ENCODE results near the gene UBE2R2. TPM values are rescaled to one million over a fixed set of nuclear protein-coding genes. Genes with fewer than 3 reads are reported as not detected.
A peak's percentile ranks its signal among the peaks of the same experiment; 100 is the strongest.
"Not testable (repeated sequence)": the region's sequence is repeated elsewhere in the genome, so short reads cannot be mapped to it uniquely, and the experiment has no call there.

Gene UBE2R2
- total RNA-seq (10 to 100 TPM; 33.1 to 44.8 (median 36.2) TPM), polyA plus RNA-seq (10 to 100 TPM; 13.3 to 16.6 TPM)

- intact Hi-C loops (cut with DNase I) = loop anchor here in 1 of 3 donors (5.0 kb wide), 1 partner anchor 36 kb away; no protein-coding TSS in a partner anchor
- TF ChIP-seq CTCF (IDR thresholded peaks at IDR 0.05) = no peak
- no peaks in the 10 kb centered on the region for H3K27me3 ChIP-seq
- 3 to 4% methylated on average over 27 to 52 of the region's 66 CpGs for whole genome bisulfite sequencing, 2 donors
- DNase-seq (peak; percentile 91 to 95 (median 92)), ATAC-seq (peak; percentile 81 to 89 (median 84)), FAIRE-seq (no peak)
- peak within 1 kb of the TSS; percentile 66 to 93 (median 76) for H3K4me3 ChIP-seq
- peaks cover 6 to 39% (median 20%) of the 10 kb centered on the region in 3 donors for H3K4me1 ChIP-seq
- no peaks in the 10 kb centered on the region for H3K36me3 ChIP-seq
- H3K9me3 ChIP-seq = no peaks in the 10 kb centered on the region
- peak within 1 kb of the TSS; percentile 89 to 99 (median 96) for H3K27ac ChIP-seq
These were observed at the start of gene UBE2R2 for GRCh38 chr9:33816327-33817252. UBE2R2 (plus strand) TSS chr9:33817160; CDS start chr9:33817758, 598 bp downstream.

- H3K36me3 ChIP-seq; H3K27me3 ChIP-seq; intact Hi-C loops (cut with DNase I); H3K27ac ChIP-seq; FAIRE-seq; DNase-seq; H3K4me1 ChIP-seq; H3K9me3 ChIP-seq; H3K4me3 ChIP-seq: not testable (repeated sequence)
- peak in 1 of 4 donors; percentile 8 for ATAC-seq
- 83 to 90% methylated on average over 3 of the region's 3 CpGs for WGBS, 2 donors
These were observed 46.6 kb upstream of the UBE2R2 start for GRCh38 chr9:33770156-33770880.

- H3K27ac ChIP-seq; FAIRE-seq; H3K4me1 ChIP-seq; intact Hi-C loops (cut with DNase I); DNase-seq; H3K4me3 ChIP-seq; ATAC-seq; H3K9me3 ChIP-seq; H3K36me3 ChIP-seq; H3K27me3 ChIP-seq: not testable (repeated sequence)
These were observed 43.8 kb upstream of the UBE2R2 start for GRCh38 chr9:33773135-33773534.

GRCh38 chr9:33774074-33774659 lies 42.8 kb upstream of the UBE2R2 start:
- WGBS, 2 donors = 33 to 36% methylated on average over 5 of the region's 5 CpGs
- DNase-seq; H3K36me3 ChIP-seq; H3K9me3 ChIP-seq; intact Hi-C loops (cut with DNase I); H3K27me3 ChIP-seq; H3K4me3 ChIP-seq: not testable (repeated sequence)
- FAIRE-seq = peak; percentile 66
- Histone ChIP-seq H3K27ac (peak overlapping the region in 1 of 4 donors; percentile 37), H3K4me1 (peaks cover 0 to 12% (median 0%) of the 10 kb centered on the region in 3 donors)
- ATAC-seq = peak in 2 of 4 donors; percentile 23 to 30

GRCh38 chr9:33776578-33776977 lies 40.4 kb upstream of the UBE2R2 start:
- Histone ChIP-seq H3K27me3 (no peaks in the 10 kb centered on the region), H3K36me3 (no peaks in the 10 kb centered on the region), H3K4me1 (peaks cover 0 to 12% (median 0%) of the 10 kb centered on the region in 3 donors), H3K27ac (no peak overlapping the region), H3K9me3 (no peaks in the 10 kb centered on the region), H3K4me3 (no peak overlapping the region)
- ATAC-seq = no peak
- FAIRE-seq = no peak
- intact Hi-C loops (cut with DNase I) = no loop called here
- TF ChIP-seq CTCF (IDR thresholded peaks at IDR 0.05) = no peak
- DNase-seq = no peak

- Histone ChIP-seq H3K4me3 (no peak overlapping the region), H3K27me3 (no peaks in the 10 kb centered on the region), H3K27ac (no peak overlapping the region), H3K36me3 (no peaks in the 10 kb centered on the region), H3K9me3 (no peaks in the 10 kb centered on the region), H3K4me1 (peaks cover 0 to 10% (median 8%) of the 10 kb centered on the region in 3 donors)
- peak in 1 of 6 donors; percentile 54 for DNase-seq
- WGBS, 2 donors = 9 to 12% methylated on average over 6 of the region's 6 CpGs
- TF ChIP-seq CTCF (IDR thresholded peaks at IDR 0.05) = peak; percentile 37 to 58 (median 55)
- intact Hi-C loops (cut with DNase I) = no loop called here
- ATAC-seq = peak; percentile 86 to 87 (median 86)
- no peak for FAIRE-seq
These were observed 38.1 kb upstream of the UBE2R2 start for GRCh38 chr9:33778700-33779351.
